Prostate gland (tissue), 2 donors: ENCODE data around the gene VIPR2. TPM values are rescaled to one million over a fixed set of nuclear protein-coding genes. Genes with fewer than 3 reads are reported as not detected.
"Not testable (repeated sequence)": the region's sequence is repeated elsewhere in the genome, so short reads cannot be mapped to it uniquely, and the experiment has no call there.

Experiments
- DNase-seq: peaks from one replicate; pipeline ENCODE4 v3.0.0-alpha.2; 2019; ENCODE audit warnings: low spot score
- H3K27ac ChIP-seq, 2 donors: fragments of 200-600 bp; sonication (generic); 2 replicates each; pipeline ENCODE4 v1.5.1; 2017 to 2019
- H3K27me3 ChIP-seq: fragments of 200-600 bp; sonication (generic); replicated peaks from 2 replicates; pipeline ENCODE4 v1.5.1; 2019; ENCODE audit not compliant: insufficient read depth
- H3K36me3 ChIP-seq, 2 donors: fragments of 200-600 bp; sonication (generic); 1 replicate in 1 of 2; 2 replicates in 1 of 2; pipeline versions ENCODE4 v1.5.1 to v1.8.1; 2017 to 2019
- H3K4me1 ChIP-seq: fragments of 200-600 bp; sonication (generic); replicated peaks from 2 replicates; pipeline ENCODE4 v1.5.1; 2019
- H3K4me3 ChIP-seq, 2 donors: fragments of 200-600 bp; sonication (generic); 2 replicates each; pipeline ENCODE4 v1.5.1; 2017 to 2019
- H3K9me3 ChIP-seq: fragments of 200-600 bp; sonication (generic); 2 replicates; pipeline ENCODE4 v1.5.1; 2017
- POLR2A ChIP-seq: fragments of 450-650 bp; IDR thresholded peaks from one replicate; pipeline ENCODE4 v1.6.1; 2016; ENCODE audit warnings: antibody characterized with exemption, mild to moderate bottlenecking
- POLR2AphosphoS5 ChIP-seq: sonication (generic); formaldehyde crosslinking; IDR thresholded peaks from one replicate; pipeline ENCODE4 v1.6.1; 2017; ENCODE audit warnings: antibody characterized with exemption
- WGBS: methylation state at CpG from one replicate; pipeline ENCODE4 v1.1.5; 2018; 5-methylcytosine and 5-hydroxymethylcytosine counted together
- intact Hi-C: fragments of 100-400 bp; cut with DNase I; formaldehyde crosslinking; loops from one replicate; pipeline ENCODE4 v1.14.2; 2022
- total RNA-seq, 2 donors: library from RNA; depleted of rRNA; stranded (reverse); fragments of >200 nt; gene quantifications; one replicate each; pipeline ENCODE4 v1.1.0, GENCODE V29; 2016
- TF ChIP-seq, protein P1 (sequence below), 4 experiments: fragments of 200-600 bp in 2 of 4; fragments of 450-650 bp in 2 of 4; sonication (generic) in 2 of 4; IDR thresholded peaks; 1 replicate in 3 of 4; 2 replicates in 1 of 4; pipeline ENCODE4 v1.5.1; 2016 to 2019; ENCODE audit warnings: antibody characterized with exemption in 4 of 4, mild to moderate bottlenecking in 2 of 4, moderate library complexity in 2 of 4

Gene VIPR2
- total RNA-seq, 2 donors from 2014 or later = 1.0 to 13.5 TPM

DNA sequence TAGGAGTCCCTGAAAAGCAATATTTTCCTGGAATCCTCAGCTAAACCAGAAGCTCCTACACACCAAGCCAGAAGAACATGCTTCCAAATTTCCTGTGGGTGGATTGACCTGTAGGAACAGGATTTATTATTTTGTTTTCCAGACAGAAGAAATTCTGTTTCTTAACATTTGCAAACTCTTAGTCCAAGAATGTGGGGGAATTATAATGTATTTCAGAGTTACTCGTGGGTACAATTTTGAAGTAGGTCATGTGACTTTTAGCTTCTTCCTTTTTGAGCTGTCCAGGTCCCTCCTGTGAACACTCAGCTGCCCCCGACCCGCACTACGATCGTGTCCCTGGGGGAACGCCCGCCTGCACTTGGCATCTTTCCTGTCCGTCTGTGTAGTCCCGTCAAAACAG is 27.7 kb upstream of the VIPR2 start:
- Histone ChIP-seq H3K4me1 (no peaks in the 10 kb centered on the region), H3K27me3 (no peaks in the 10 kb centered on the region), H3K36me3 (no peaks in the 10 kb centered on the region), H3K27ac (no peak overlapping the region), H3K4me3 (no peak overlapping the region), H3K9me3 (no peaks in the 10 kb centered on the region)
- 63% methylated on average over 9 of the region's 9 CpGs for WGBS
- TF ChIP-seq POLR2A (no peak), POLR2AphosphoS5 (no peak)
- TF ChIP-seq, protein P1, sequence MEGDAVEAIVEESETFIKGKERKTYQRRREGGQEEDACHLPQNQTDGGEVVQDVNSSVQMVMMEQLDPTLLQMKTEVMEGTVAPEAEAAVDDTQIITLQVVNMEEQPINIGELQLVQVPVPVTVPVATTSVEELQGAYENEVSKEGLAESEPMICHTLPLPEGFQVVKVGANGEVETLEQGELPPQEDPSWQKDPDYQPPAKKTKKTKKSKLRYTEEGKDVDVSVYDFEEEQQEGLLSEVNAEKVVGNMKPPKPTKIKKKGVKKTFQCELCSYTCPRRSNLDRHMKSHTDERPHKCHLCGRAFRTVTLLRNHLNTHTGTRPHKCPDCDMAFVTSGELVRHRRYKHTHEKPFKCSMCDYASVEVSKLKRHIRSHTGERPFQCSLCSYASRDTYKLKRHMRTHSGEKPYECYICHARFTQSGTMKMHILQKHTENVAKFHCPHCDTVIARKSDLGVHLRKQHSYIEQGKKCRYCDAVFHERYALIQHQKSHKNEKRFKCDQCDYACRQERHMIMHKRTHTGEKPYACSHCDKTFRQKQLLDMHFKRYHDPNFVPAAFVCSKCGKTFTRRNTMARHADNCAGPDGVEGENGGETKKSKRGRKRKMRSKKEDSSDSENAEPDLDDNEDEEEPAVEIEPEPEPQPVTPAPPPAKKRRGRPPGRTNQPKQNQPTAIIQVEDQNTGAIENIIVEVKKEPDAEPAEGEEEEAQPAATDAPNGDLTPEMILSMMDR (IDR thresholded peaks at IDR 0.05) = no peak
- DNase-seq = no peak
- intact Hi-C loops = no loop called here

DNA sequence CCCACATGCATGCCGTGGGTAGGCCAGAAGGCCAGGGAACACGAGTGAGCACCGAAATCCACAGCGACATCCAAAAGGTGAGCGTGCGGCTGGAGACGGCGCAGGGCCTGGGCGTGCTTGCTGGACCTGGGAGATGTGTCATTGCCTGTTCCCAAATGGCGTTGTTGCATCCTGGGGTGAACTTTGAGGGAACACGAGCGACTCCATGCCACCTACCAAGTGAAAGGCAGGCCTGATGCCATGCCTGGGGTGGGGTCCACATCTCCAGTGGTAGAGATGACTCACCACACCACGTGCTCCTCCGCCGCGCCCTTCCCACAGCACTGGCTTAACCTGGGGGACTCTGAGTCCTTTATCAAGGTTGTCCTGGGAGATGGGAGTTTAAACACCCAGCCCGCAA is 24.7 kb upstream of the VIPR2 start:
- Histone ChIP-seq H3K36me3 (no peaks in the 10 kb centered on the region), H3K4me1 (no peaks in the 10 kb centered on the region), H3K27me3 (no peaks in the 10 kb centered on the region), H3K4me3 (no peak overlapping the region), H3K27ac (no peak overlapping the region), H3K9me3 (no peaks in the 10 kb centered on the region)
- WGBS = 88% methylated on average over 17 of the region's 17 CpGs
- no peak for DNase-seq
- intact Hi-C loops = no loop called here
- TF ChIP-seq POLR2A (no peak), POLR2AphosphoS5 (no peak)
- TF ChIP-seq, protein P1 (IDR thresholded peaks at IDR 0.05) = no peak

DNA sequence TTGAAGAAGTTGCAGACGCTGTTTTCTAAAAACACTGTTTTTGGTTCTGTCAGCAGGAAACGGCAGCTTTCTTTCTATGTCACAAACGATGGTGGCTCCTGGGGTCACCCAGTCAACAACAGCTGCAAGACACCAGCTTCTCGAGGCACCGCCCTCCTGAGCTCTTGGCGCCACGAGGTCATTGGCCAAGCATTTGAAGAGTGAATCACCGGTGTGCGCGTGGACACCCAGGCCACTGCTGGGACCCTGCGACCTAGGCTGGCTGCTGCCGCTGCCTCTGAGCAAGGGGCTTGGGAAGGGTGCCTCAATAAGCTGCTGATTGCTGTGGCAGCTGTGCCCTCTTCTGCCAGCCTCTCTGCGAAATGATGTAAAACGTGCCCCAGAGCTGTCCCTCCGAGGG is 22.5 kb upstream of the VIPR2 start:
- no peak overlapping the region for H3K4me3 ChIP-seq
- no peaks in the 10 kb centered on the region for H3K4me1 ChIP-seq
- H3K9me3 ChIP-seq = no peaks in the 10 kb centered on the region
- no peaks in the 10 kb centered on the region for H3K36me3 ChIP-seq
- no peak for DNase-seq
- 87% methylated on average over 15 of the region's 15 CpGs for WGBS
- no peak for TF ChIP-seq POLR2A
- TF ChIP-seq, protein P1 (IDR thresholded peaks at IDR 0.05) = no peak
- no peak for TF ChIP-seq POLR2AphosphoS5
- no peak overlapping the region for H3K27ac ChIP-seq
- intact Hi-C loops = no loop called here
- H3K27me3 ChIP-seq = no peaks in the 10 kb centered on the region

DNA sequence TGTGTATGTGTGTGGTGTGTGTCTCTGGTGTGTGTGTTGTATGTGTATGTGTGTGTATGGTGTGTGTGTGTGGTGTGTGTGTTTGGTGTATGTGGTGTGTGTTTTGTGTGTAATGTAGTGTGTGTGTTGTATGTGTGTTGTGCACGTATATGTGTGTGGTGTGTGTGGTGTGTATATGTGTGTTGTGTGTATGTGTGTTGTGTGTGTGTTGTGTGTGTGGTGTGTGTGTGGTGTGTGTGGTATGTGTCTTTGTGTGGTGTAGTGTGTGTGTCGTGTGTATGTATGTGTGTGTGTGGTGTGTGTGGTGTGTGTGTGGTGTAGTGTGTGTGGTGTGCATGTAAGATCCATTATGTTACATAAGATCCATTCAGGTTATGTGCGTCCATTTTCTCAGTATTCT is 21.9 kb upstream of the VIPR2 start:
- no peak for TF ChIP-seq POLR2AphosphoS5
- TF ChIP-seq POLR2A = no peak
- TF ChIP-seq, protein P1 (IDR thresholded peaks at IDR 0.05) = no peak
- H3K27ac ChIP-seq = no peak overlapping the region
- no peaks in the 10 kb centered on the region for H3K36me3 ChIP-seq
- no peak overlapping the region for H3K4me3 ChIP-seq
- H3K9me3 ChIP-seq = no peaks in the 10 kb centered on the region
- DNase-seq = no peak
- no peaks in the 10 kb centered on the region for H3K4me1 ChIP-seq
- 62% methylated on average over 3 of the region's 3 CpGs for WGBS
- intact Hi-C loops = no loop called here
- H3K27me3 ChIP-seq = no peaks in the 10 kb centered on the region

DNA sequence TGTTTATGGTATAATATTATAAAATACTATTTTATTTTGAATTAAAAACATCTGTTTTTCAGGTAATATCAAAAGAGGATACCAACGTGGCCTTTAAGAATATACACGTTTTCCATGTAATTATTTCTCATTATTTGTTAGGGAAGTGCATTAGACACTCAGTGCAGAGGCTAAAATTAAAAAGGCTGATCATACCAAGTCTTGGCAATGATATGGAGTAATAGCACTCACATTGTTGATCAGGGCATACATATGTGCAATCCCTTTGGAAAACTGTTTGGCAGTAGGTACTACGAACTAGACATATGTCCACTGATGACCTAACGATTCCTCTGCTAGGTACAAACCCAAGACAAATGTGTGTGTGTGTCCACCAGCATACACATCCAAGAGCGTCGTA is 20.7 kb upstream of the VIPR2 start:
- intact Hi-C loops = no loop called here
- no peak overlapping the region for H3K4me3 ChIP-seq
- WGBS = 90% methylated on average over 6 of the region's 6 CpGs
- H3K27ac ChIP-seq = no peak overlapping the region
- no peaks in the 10 kb centered on the region for H3K27me3 ChIP-seq
- H3K36me3 ChIP-seq = no peaks in the 10 kb centered on the region
- no peak for DNase-seq
- no peak for TF ChIP-seq POLR2A
- no peak for TF ChIP-seq POLR2AphosphoS5
- TF ChIP-seq, protein P1 (IDR thresholded peaks at IDR 0.05) = no peak
- H3K4me1 ChIP-seq = no peaks in the 10 kb centered on the region
- no peaks in the 10 kb centered on the region for H3K9me3 ChIP-seq

DNA sequence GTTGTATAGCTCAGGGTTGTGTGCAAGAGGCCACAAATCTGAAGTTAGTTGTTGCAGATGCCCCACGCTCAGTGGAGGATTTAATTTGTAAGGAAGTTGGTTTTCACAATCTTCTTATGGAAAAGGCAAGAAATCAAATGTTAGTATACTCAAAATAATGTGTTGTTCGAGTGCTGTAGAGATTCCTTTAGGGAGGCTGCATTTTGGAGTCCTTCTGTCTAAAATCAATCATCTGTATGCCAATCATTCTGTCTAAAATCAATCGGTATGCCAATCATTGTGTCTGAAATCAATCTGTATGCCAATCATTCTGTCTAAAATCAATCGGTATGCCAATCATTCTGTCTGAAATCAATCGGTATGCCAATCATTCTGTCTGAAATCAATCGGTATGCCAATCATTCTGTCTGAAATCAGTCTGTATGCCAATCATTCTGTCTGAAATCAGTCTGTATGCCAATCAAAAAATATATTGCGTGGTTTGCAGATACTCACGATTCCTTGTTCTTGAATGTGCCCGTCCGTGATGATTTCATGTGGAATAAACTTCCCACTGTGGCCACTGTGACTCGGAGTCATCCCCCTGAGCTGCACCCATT is 19.1 kb upstream of the VIPR2 start:
- DNase-seq, H3K9me3 ChIP-seq, intact Hi-C loops, H3K4me3 ChIP-seq, H3K36me3 ChIP-seq, H3K4me1 ChIP-seq, H3K27me3 ChIP-seq, H3K27ac ChIP-seq: not testable (repeated sequence)
- WGBS = 66% methylated on average over 5 of the region's 11 CpGs

DNA sequence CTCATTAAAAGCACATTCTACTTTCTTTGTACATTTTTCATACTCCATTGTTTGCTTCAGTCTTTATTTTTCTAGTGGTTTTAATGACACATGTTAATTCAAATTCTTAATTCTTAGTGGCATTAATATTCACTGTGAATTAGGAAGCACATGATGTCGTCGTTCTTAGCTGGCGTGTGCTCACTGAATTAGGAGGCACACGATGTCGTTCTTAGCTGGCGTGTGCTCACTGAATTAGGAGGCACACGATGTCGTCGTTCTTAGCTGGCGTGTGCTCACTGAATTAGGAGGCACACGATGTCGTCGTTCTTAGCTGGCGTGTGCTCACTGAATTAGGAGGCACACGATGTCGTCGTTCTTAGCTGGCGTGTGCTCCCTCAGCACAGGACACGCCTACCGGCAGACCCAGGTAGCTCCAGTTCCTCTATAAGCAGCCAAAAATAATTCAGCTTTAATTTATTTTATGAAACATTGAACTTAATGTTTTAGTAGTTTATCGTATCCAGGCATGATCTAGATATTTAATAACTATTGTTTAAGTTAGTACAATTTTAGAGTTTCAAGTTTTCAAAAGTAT is 17.5 kb upstream of the VIPR2 start:
- DNase-seq, H3K4me1 ChIP-seq, H3K27me3 ChIP-seq, intact Hi-C loops, H3K36me3 ChIP-seq, H3K27ac ChIP-seq, H3K9me3 ChIP-seq, H3K4me3 ChIP-seq: not testable (repeated sequence)
- 79% methylated on average over 21 of the region's 21 CpGs for WGBS
